Lower leg skin (tissue), 3 donors: ENCODE data around the gene EPB41L4B.

ENCODE experiments used
- POLR2A ChIP-seq, 2 donors: fragments of 450-650 bp; IDR thresholded peaks; one replicate each; pipeline ENCODE4 v1.6.1; 2016 to 2017; ENCODE audit warnings: antibody characterized with exemption in 2 of 2, mild to moderate bottlenecking in 1 of 2, moderate library complexity in 1 of 2
- TF ChIP-seq, protein P1 (sequence below), 3 donors: fragments of 450-650 bp; IDR thresholded peaks; one replicate each; pipeline ENCODE4 v1.5.1; 2016; ENCODE audit warnings: antibody characterized with exemption in 3 of 3, mild to moderate bottlenecking in 3 of 3, moderate library complexity in 2 of 3

- no peak for TF ChIP-seq POLR2A (IDR thresholded peaks at IDR 0.05)
- TF ChIP-seq, protein P1, sequence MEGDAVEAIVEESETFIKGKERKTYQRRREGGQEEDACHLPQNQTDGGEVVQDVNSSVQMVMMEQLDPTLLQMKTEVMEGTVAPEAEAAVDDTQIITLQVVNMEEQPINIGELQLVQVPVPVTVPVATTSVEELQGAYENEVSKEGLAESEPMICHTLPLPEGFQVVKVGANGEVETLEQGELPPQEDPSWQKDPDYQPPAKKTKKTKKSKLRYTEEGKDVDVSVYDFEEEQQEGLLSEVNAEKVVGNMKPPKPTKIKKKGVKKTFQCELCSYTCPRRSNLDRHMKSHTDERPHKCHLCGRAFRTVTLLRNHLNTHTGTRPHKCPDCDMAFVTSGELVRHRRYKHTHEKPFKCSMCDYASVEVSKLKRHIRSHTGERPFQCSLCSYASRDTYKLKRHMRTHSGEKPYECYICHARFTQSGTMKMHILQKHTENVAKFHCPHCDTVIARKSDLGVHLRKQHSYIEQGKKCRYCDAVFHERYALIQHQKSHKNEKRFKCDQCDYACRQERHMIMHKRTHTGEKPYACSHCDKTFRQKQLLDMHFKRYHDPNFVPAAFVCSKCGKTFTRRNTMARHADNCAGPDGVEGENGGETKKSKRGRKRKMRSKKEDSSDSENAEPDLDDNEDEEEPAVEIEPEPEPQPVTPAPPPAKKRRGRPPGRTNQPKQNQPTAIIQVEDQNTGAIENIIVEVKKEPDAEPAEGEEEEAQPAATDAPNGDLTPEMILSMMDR (IDR thresholded peaks at IDR 0.05): no peak
These were observed 74.3 kb downstream of the EPB41L4B start for GRCh38 chr9:109246533-109246932.
